Stimulated activated CD8-positive, alpha-beta memory T cell treated with anti-CD3 and anti-CD28 coated beads, Interleukin-15, amount 100 ng/mL, for 48 hours (primary cell): Measurements from ENCODE around the gene MYL6.
A peak's percentile ranks its signal among the peaks of the same experiment; 100 is the strongest.
"Not testable (repeated sequence)": the region's sequence is repeated elsewhere in the genome, so short reads cannot be mapped to it uniquely, and the experiment has no call there.

Experiments
- DNase-seq, 2 donors: peaks; one replicate each; pipeline ENCODE4 v3.0.0-alpha.2; 2020; ENCODE audit warnings: low read depth in 2 of 2

Gene MYL6

GRCh38 chr12:56189099-56189917 is 31.1 kb downstream of the MYL6 start, which contains the start of gene SMARCC2:
Gene SMARCC2, minus strand, starts transcription at chr12:56189483. Its CDS starts 22 bp downstream, at chr12:56189461.
- peak; percentile 76 to 77 for DNase-seq

DNA sequence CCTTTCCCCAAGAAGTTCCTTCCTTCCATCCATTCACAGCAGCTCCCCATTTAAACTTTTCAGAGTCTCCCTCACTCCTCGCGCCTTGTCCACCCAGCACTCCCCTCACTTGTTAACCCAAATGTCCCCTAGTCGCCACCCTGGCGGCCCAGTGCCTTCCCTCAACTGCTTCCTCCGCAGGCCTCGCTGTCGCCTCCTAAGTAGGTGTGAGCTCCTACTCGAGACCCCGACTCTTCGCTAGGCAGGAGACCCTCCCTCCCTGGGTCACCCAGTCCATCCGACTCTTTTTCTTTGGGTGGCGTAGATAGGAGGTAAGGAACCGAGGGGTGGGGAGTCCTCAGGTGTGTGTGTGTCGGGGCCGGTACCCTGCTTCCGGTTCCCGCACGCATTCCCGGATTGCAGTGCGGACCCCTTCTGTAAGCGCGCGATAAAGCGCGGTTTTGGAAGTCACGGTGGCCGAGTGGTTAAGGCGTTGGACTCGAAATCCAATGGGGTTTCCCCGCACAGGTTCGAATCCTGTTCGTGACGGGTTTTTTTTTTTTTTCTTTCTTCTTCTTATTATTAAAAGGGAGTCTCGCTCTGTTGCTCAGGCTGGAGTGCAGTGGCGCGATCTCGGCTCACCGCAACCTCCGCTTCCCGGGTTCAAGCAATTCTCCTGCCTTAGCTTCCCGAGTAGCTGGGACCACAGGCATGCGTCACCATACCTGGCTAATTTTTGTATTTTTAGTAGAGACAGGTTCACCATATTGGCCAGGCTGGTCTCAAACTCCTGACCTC is 31.9 kb downstream of the MYL6 start:
- peak; percentile 78 to 80 for DNase-seq

DNA sequence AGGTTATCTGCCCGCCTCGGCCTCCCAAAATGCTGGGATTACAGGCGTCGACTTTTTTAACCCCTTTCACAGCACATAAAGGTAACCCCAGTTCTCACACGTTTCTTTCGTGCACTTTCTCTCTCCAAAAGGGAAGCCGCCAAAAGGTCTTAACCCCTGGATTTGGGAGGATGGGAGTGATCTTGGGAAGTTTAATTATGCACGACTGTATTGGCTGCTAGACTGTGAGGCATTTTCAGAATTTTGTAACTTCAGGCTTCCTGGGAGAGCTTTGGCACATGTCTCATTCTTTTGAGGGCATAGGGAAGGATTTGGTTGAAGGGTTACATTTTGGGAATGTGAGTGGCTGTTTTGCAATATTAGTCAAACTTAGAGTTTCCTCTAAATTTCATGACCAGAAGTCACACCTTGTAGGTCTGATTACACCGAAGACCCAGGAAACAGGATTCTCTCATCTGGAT is 32.6 kb downstream of the MYL6 start:
- no peak for DNase-seq

GRCh38 chr12:56192582-56192981 is 34.4 kb downstream of the MYL6 start:
- no peak for DNase-seq

- peak; percentile 41 to 49 for DNase-seq
These were observed 34.9 kb downstream of the MYL6 start for GRCh38 chr12:56193025-56193578.

DNA sequence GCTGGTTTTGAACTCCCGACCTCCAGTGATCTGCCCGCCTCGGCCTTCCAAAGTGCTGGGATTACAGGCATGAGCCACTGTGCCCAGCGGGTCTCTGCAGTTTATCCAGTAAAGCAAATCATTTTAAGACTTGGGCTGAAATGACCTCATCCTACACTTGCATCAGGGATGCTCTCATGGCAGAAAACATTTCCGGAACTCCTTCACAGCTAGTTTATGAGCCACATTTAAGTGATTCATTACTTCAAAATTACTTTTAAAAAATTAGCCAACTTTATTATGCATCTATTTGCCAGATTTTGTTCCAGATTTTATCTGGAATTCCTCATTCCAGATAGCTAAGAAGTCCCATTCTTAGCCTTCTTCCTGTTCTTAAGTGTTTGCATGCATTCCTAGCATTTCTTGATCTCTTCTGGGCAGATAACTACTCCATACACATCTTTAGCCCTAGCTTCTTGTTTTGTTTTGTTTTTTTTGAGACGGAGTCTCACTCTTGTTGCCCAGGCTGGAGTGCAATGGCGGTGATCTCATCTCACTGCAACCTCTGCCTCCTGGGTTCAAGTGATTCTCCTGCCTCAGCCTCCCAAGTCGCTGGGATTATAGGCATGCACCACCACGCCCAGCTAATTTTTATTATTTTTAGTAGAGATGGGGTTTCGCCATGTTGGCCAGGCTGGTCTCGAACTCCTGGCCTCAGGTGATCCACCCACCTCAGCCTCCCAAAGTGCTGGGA is 38.8 kb downstream of the MYL6 start:
- DNase-seq = not testable (repeated sequence)

GRCh38 chr12:56197921-56198635 is 39.9 kb downstream of the MYL6 start:
- DNase-seq = no peak

- DNase-seq = no peak
These were observed 40.7 kb downstream of the MYL6 start for GRCh38 chr12:56198836-56199235.

- no peak for DNase-seq
These were observed 44.2 kb downstream of the MYL6 start for GRCh38 chr12:56202366-56202765.

DNA sequence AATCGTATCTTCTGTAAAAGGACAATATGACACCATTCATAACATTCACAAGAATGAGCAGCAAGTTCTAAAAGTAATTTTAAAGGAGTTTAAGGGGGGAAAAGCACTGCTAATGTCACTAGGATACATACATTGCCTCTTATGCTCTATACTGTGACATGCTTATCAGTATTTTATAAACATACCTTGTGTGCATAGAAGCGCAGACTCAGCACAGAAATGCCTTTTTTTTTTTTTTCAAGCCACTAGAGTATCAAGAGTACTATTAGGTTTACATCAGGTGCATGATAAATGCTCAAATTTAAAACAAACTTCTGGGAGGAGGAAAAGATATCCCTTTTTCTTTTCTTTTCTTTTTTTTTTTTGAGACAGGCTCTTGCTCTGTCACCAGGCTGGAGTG is 44.7 kb downstream of the MYL6 start:
- no peak for DNase-seq

DNA sequence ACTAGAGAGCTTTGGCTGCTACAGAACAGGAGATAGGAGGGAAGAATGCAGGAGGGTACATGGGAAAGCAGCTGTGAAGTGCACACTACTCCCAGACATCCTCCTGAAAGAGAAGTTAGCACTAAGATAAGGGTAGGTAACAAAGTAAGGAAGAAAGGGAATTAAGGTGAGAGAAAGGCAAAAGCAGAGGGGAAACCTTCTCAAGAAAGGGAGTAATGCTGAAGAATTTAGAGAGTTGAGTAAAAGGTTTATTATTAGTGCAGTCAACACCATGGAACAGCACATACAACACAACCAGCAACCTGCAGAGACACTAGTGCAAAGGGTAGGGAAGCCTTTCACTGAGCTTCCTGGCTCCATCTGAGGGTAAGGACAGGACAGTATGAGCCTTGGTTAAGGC is 46.1 kb downstream of the MYL6 start:
- DNase-seq = no peak

DNA sequence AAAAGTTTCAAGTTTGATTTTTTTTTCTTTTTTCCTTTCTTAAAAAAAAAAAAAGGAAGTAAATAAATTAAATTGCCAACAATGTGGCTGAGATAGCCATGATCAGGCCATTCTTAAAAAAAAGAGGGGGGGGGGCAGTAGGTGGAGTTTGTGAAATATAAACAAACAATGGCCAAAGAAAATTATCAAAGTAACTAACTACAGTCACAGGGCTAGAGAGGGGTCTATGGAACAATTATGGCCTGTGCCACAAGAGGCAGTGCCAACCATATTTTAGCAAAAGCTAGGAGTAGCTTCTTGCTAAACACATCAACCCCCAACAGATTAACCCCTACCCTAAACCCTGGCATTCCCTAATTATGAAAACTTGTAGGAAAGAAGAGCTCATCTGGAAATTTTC is 47.3 kb downstream of the MYL6 start:
- DNase-seq = no peak

GRCh38 chr12:56206452-56207166 is 48.5 kb downstream of the MYL6 start:
- DNase-seq = no peak

GRCh38 chr12:56208006-56208405 is 49.8 kb downstream of the MYL6 start:
- no peak for DNase-seq
